HEK293 (cell line): ENCODE data around the gene MKKS.

Experiments used
- CTCF ChIA-PET: fragments of 350-600 bp; formaldehyde crosslinking; extraction: SDS; loops from one replicate; lab custom pipeline; 2021; ENCODE audit warnings: antibody characterized with exemption; lab: Yijun Ruan, JAX
- POLR2A ChIA-PET: fragments of 300-600 bp; formaldehyde crosslinking; extraction: SDS; loops from one replicate; lab custom pipeline; 2020; ENCODE audit warnings: antibody characterized with exemption, inconsistent platforms; lab: Yijun Ruan, JAX
- H3K27ac ChIP-seq: fragments of 200-500 bp; sonication (Bioruptor generic); 2 replicates; pipeline ENCODE4 v1.5.1; 2014; ENCODE audit warnings: low read depth, low read length, control low read depth, inconsistent platforms; ENCODE audit errors: extremely low read depth
- H3K36me3 ChIP-seq, 2 experiments: fragments of 200-500 bp in 1 of 2; sonication (Bioruptor generic) in 1 of 2; 1 replicate in 1 of 2; 2 replicates in 1 of 2; pipeline ENCODE4 v1.5.1; 2014 to 2017; ENCODE audit warnings: inconsistent platforms in 2 of 2, low read length in 2 of 2; ENCODE audit not compliant: control insufficient read depth in 2 of 2, insufficient read depth in 1 of 2
- H3K4me1 ChIP-seq: fragments of 200-500 bp; sonication (Bioruptor generic); 2 replicates; pipeline ENCODE4 v1.5.1; 2014; ENCODE audit warnings: mild to moderate bottlenecking, low read length, inconsistent platforms; ENCODE audit not compliant: control insufficient read depth, insufficient read depth
- H3K4me3 ChIP-seq: 2 replicates; pipeline ENCODE4 v1.5.1; 2011; ENCODE audit warnings: low read depth, mild to moderate bottlenecking, control low read depth, low read length, moderate library complexity
- H3K9me3 ChIP-seq: fragments of 200-500 bp; sonication (Bioruptor generic); 2 replicates; pipeline ENCODE4 v1.5.1; 2014; ENCODE audit warnings: low read depth, low read length, inconsistent platforms; ENCODE audit not compliant: control insufficient read depth, insufficient read depth
- KLF1 ChIP-seq: fragments of 450-650 bp; formaldehyde crosslinking; IDR thresholded peaks from 2 replicates; pipeline ENCODE4 v1.5.1; 2016; ENCODE audit warnings: missing biosample characterization, missing genetic modification characterization
- KLF7 ChIP-seq: fragments of 450-650 bp; formaldehyde crosslinking; IDR thresholded peaks from 2 replicates; pipeline ENCODE4 v1.5.1; 2016; ENCODE audit warnings: missing biosample characterization, missing genetic modification characterization, borderline replicate concordance
- PBX3 ChIP-seq: sonication (generic); formaldehyde crosslinking; IDR thresholded peaks from 2 replicates; pipeline ENCODE4 v1.8.1; 2022; ENCODE audit warnings: mild to moderate bottlenecking, moderate library complexity, missing genetic modification reagents
- PRDM10 ChIP-seq: fragments of 450-650 bp; formaldehyde crosslinking; IDR thresholded peaks from 2 replicates; pipeline ENCODE4 v1.5.1; 2016; ENCODE audit warnings: missing biosample characterization, missing genetic modification characterization
- SETDB1 ChIP-seq: IDR thresholded peaks from one replicate; pipeline ENCODE4 v1.6.1; 2017; ENCODE audit warnings: mild to moderate bottlenecking, low read length, moderate library complexity, mixed read lengths; ENCODE audit not compliant: insufficient read length
- ZBTB10 ChIP-seq: fragments of 450-650 bp; formaldehyde crosslinking; IDR thresholded peaks from 2 replicates; pipeline ENCODE4 v1.5.1; 2016; ENCODE audit warnings: missing biosample characterization, missing genetic modification characterization
- ZNF266 ChIP-seq: fragments of 450-650 bp; formaldehyde crosslinking; IDR thresholded peaks from 2 replicates; pipeline ENCODE4 v1.5.1; 2016; ENCODE audit warnings: missing biosample characterization, missing genetic modification characterization, low read depth
- ZNF398 ChIP-seq: fragments of 450-650 bp; formaldehyde crosslinking; IDR thresholded peaks from 2 replicates; pipeline ENCODE4 v1.5.1; 2017; ENCODE audit warnings: missing biosample characterization, missing genetic modification characterization
- ZNF416 ChIP-seq: fragments of 450-650 bp; formaldehyde crosslinking; IDR thresholded peaks from 2 replicates; pipeline ENCODE4 v1.5.1; 2016; ENCODE audit warnings: missing biosample characterization, missing genetic modification characterization
- ZNF473 ChIP-seq: fragments of 450-650 bp; formaldehyde crosslinking; IDR thresholded peaks from 2 replicates; pipeline ENCODE4 v1.5.1; 2017; ENCODE audit warnings: missing biosample characterization, missing genetic modification characterization
- ZNF488 ChIP-seq: fragments of 450-650 bp; formaldehyde crosslinking; IDR thresholded peaks from 2 replicates; pipeline ENCODE4 v1.5.1; 2016; ENCODE audit warnings: missing biosample characterization, missing genetic modification characterization
- ZNF548 ChIP-seq: fragments of 450-650 bp; formaldehyde crosslinking; IDR thresholded peaks from 2 replicates; pipeline ENCODE4 v1.5.1; 2016; ENCODE audit warnings: missing biosample characterization, missing genetic modification characterization
- TF ChIP-seq, protein P1 (sequence below): fragments of 450-650 bp; formaldehyde crosslinking; conservative IDR thresholded peaks from 2 replicates; pipeline ENCODE4 v1.5.1; 2016; ENCODE audit warnings: low read depth, missing biosample characterization, missing genetic modification characterization
- TF ChIP-seq, protein P2 (sequence below): fragments of 450-650 bp; IDR thresholded peaks from 2 replicates; pipeline ENCODE4 v1.5.1; 2018; ENCODE audit warnings: missing biosample characterization, missing genetic modification characterization

Gene MKKS

GRCh38 chr20:10415013-10415650 is 18.9 kb downstream of the MKKS start:
- Histone ChIP-seq H3K4me3 (no peak overlapping the region), H3K27ac (no peak overlapping the region), H3K36me3 (peaks cover 0 to 37% of the 10 kb centered on the region in 2 experiments; a peak in 1 of 3 replicates), H3K4me1 (peaks cover 11% of the 10 kb centered on the region), H3K9me3 (no peaks in the 10 kb centered on the region)
- TF ChIP-seq ZBTB10 (tag by site-specific recombination) (no peak), PRDM10 (tag by site-specific recombination) (no peak), ZNF548 (tag by site-specific recombination) (no peak), PBX3 (CRISPR knock-in tag) (no peak)
- TF ChIP-seq, protein P1, sequence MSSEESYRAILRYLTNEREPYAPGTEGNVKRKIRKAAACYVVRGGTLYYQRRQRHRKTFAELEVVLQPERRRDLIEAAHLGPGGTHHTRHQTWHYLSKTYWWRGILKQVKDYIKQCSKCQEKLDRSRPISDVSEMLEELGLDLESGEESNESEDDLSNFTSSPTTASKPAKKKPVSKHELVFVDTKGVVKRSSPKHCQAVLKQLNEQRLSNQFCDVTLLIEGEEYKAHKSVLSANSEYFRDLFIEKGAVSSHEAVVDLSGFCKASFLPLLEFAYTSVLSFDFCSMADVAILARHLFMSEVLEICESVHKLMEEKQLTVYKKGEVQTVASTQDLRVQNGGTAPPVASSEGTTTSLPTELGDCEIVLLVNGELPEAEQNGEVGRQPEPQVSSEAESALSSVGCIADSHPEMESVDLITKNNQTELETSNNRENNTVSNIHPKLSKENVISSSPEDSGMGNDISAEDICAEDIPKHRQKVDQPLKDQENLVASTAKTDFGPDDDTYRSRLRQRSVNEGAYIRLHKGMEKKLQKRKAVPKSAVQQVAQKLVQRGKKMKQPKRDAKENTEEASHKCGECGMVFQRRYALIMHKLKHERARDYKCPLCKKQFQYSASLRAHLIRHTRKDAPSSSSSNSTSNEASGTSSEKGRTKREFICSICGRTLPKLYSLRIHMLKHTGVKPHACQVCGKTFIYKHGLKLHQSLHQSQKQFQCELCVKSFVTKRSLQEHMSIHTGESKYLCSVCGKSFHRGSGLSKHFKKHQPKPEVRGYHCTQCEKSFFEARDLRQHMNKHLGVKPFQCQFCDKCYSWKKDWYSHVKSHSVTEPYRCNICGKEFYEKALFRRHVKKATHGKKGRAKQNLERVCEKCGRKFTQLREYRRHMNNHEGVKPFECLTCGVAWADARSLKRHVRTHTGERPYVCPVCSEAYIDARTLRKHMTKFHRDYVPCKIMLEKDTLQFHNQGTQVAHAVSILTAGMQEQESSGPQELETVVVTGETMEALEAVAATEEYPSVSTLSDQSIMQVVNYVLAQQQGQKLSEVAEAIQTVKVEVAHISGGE (tag by site-specific recombination), result no peak
- TF ChIP-seq, protein P2, sequence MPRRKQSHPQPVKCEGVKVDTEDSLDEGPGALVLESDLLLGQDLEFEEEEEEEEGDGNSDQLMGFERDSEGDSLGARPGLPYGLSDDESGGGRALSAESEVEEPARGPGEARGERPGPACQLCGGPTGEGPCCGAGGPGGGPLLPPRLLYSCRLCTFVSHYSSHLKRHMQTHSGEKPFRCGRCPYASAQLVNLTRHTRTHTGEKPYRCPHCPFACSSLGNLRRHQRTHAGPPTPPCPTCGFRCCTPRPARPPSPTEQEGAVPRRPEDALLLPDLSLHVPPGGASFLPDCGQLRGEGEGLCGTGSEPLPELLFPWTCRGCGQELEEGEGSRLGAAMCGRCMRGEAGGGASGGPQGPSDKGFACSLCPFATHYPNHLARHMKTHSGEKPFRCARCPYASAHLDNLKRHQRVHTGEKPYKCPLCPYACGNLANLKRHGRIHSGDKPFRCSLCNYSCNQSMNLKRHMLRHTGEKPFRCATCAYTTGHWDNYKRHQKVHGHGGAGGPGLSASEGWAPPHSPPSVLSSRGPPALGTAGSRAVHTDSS (tag by site-specific recombination), result no peak
- POLR2A ChIA-PET, result no interaction called here
- CTCF ChIA-PET, result interaction anchor here (0.5 to 1.9 kb wide), 4 partner anchors 11 to 1247 kb away, joined by 3 to 6 read pairs (median 4); no protein-coding TSS in a partner anchor

DNA sequence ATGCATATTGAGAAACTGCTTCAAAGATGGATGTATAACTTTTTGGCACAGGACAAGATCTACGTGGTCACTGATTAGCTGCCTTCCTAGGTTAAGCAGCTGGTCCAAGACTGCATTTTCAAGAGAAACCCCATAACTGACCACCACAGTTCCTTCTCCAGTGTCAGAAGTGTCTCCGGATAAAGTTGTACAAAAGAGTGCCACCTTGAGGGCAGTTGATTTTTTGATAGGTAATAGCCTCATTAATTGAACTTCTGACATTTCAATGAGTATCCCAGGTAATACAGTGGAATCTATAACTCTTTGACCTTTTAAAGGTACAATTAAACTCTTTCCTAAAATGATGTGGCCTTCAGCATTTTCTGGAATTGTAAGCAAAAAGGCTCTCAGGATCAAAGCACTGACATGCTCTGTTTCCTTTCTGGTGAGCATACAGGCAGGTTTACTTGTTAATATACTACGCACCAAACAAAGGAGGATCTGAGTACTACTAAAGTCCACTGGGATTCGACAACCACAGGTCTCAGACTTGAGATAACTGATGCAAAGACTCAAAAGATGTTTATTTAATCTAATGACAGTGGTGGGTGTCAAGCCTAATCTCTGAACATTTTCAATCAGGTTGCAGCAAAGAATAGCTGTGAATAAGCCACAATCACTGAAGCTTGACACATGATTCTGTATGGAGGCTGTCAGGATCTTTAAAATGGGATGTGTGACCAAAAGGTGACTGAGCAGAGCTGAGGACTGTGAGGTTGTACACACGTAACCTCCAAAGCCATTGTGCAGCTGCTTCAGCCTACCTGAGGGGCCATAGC is 21.2 kb downstream of the MKKS start:
- ChIA-PET POLR2A (no interaction called here), CTCF (interaction anchor here (0.6 to 1.3 kb wide), 6 partner anchors 11 to 436 kb away, joined by 3 to 4 read pairs (median 3); no protein-coding TSS in a partner anchor)
- H3K4me1 ChIP-seq, result peaks cover 11% of the 10 kb centered on the region
- peaks cover 0 to 29% of the 10 kb centered on the region in 2 experiments; a peak in 1 of 3 replicates for H3K36me3 ChIP-seq
- H3K9me3 ChIP-seq, result no peaks in the 10 kb centered on the region
- H3K4me3 ChIP-seq, result no peak overlapping the region
- no peak overlapping the region for H3K27ac ChIP-seq
- TF ChIP-seq KLF1 (tag by site-specific recombination) (no peak), KLF7 (no peak), ZNF416 (tag by site-specific recombination) (no peak), ZNF266 (tag by site-specific recombination) (no peak), SETDB1 (no peak), ZNF473 (tag by site-specific recombination) (no peak), ZNF398 (tag by site-specific recombination) (no peak), ZNF488 (no peak)
